CD4-positive, alpha-beta T cell treated with Interleukin-15 for 1 hour (primary cell): ENCODE measurements around the gene SNX3.

Experiments used
- DNase-seq: peaks from one replicate; pipeline ENCODE4 v3.0.0-alpha.2; 2020

The SNX3 gene

DNA sequence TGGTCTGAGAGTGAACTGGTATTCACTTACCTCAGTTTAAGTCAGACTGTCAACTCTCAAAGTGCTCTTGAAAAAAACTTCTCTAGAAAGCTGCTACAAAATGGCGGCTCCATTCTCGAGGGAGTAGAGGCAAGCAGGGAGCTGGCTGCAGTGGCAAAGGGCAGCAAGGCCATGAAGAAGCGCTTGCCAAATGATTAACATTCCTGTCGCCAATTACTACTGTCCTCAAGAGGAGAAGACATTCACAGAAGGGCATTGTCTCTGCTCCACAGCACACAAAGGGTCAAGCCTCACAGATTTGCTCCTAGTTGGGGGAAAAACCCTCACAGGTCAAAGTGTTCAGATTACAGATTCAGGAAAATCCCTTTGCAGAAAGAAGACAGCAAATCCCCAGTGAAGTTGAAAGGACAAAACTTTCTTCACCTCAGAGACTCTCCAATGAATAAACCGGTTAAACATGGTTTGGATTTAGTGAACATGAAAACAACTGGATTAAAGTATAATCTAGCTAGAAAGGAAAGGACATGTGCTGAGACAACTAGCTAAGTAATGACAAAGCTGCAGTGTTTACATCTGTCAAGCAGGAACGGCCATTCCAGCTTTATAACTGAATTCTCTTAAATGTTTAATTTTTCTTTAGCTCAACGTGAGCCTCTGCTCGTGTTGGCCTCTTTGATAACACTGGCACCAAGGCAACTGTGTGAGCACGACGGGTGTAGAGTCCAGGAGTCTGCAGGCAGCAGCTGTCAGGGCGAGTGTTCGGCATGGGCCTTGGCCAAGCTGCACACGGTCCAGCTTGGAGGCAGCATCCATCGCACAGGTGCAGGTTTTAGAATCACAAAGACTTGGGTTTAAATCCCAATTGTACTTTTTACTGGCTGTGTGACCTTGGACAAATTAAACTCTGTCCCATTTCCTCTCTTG, 57.4 kb downstream of the SNX3 start:
- no peak for DNase-seq

DNA sequence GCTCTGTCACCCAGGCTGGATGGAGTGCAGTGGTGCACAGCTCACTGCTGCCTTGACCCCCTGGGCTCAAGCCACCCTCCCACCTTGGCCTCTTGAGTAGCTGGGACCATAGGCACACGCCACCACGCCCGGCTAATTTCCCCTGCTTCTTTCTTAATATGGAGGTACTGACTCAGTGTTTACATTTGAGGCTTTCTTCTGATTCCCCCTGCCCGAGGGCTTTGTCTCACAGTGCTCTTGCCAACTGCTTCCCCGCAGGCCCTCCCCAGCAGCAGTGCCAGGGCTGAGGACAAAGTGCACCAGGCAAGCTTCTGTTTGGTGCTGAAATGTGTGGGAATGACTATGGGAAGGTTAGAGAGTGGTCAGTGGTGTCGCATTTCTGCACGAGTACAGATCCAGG, 60.2 kb downstream of the SNX3 start:
- no peak for DNase-seq

DNA sequence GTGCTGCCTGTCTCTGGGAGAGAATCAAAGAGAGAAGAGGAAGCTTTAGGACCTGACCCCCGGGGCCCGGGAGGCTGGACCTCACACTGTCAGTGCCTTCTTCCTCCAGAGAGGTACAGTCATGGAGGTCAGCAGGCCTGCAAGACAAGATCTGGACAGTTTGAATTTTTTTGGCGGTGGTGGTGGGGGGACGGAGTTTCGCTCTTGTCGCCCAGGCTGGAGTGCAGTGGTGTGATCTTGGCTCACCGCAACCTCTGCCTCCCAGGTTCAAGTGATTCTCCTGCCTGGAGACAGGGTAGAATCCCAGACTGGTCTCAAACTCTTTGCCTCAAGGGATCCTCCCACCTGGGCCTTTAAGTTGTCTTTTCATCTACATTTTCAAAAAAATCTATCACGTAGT, 60.7 kb downstream of the SNX3 start:
- no peak for DNase-seq

DNA sequence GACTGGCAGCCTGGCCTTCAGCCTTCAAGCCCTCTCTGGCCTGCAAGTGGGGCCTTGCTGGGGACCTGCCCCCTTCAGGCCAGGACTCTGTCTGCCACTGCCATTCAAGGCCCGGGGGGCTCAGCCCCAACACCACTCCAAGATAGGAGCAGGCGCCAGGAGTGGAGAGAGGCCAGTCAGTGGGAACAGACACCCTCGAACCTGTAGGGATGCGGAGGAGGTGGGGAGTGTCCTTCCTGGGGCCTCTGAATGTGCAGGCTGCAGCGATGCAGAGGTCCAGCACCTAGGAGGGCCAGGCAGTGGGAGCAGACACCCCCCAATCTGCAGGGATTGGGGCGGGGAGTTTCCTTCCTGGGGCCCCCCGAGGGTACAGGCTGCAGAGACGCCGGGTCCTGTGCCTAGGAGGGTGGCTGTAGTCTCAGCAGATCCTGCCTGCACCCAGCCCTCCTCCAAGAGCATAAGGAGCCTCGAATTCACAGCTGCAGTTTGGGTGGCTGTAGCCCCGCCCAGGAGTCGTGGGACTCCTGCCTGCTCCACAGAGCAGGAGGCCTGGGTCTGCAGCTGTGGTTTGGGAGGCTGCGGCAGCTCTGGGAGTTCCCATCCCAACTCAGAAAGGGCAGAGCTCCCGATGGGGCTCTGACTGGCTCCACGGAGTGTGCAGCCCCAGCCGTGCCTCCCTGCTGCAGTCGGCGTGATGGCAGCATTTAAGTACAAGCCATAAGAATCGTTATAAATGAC, 61.9 kb downstream of the SNX3 start:
- no peak for DNase-seq

DNA sequence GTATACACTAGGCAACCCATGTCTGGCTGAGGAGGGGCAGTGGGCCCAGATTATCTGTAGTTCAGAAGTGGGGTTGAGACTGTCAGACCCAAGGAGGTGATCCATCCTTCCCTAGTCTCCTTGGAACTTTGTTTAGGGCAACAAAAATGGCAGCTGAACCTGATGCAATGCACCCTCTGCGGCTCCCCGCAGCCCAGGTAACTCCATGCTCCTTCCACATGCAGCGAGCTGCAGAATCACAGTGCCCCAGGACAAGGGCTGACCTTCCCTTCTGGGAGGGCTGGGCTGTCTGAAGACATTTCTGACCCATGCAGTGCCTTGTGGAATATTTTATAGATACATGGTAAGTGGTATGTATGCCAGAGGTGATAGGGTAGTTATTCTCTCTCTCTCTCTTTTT, 65.6 kb downstream of the SNX3 start:
- DNase-seq: no peak

DNA sequence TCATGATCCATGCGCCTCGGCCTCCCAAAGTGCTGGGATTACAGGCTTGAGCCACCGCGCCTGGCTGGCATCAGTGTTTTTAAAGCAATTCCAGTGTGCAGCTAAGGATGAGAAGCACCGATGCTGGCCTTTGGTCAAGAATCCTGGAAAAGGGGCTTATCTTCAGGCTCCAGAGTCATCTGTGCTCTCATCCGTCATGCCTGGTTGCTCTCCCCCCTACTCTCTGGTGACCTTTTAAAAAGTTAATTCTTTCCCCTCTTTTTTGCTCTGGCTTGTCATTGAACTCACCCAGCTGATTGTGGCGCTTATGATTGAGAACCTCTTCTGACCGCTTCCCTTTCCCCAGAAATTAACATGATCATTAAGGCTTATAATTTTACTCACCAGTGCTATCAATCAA, 66.3 kb downstream of the SNX3 start:
- DNase-seq: no peak

DNA sequence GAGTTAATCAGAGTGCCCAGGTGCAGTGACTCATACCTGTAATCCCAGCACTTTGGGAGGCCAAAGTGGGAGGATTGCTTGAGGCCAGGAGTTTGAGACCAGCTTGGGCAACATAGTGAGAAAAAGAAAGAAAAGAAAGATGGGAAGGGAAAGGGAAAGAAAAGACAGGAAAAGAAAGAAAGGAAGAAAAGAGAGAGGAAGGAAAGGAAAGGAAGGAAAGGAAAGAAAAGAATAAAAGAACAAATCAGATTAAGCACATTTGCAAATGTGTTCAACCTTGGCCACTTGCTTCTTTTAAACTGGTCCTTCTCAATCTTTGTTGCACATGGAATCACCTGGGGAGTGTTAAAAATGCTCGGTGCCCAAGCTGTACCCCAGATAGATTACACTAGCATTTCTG, 67.0 kb downstream of the SNX3 start:
- DNase-seq: no peak

DNA sequence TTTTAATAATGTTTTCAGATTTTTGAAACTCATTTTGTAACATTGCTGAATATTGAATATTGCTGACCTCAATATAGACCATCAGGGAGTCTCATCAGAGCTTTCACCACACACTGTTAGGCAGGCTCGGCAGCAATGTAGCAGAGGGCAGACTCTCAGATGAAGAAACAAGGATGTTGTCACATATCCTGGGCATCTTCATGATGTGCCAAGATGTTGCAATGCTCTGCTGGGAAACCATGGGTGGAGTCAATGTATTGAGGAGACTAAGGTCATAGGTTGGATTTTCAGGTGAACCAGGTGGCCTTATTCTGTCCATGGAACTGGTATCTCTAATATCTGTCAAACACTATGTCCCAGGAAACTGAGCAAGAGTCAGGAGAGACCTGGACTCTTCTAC, 67.7 kb downstream of the SNX3 start:
- no peak for DNase-seq

DNA sequence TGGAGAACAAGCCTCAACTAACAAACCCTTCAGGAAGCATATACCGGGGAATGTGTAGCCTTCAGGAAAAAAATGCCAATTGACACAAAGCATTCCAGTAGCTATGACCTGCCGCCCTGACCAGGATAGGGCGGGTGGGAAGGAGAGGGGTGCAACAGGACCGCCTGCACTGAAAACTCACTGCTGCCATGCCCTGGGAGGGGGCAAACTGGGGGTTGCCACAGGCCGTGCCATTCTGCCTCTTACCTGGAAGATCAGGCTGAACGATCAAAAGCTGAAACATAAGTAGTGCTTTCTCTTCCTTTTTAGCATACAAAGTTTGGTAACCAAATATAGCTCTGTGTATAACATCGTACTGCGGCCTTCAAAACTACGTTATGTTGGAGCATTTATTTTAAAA, 73.3 kb downstream of the SNX3 start:
- no peak for DNase-seq

DNA sequence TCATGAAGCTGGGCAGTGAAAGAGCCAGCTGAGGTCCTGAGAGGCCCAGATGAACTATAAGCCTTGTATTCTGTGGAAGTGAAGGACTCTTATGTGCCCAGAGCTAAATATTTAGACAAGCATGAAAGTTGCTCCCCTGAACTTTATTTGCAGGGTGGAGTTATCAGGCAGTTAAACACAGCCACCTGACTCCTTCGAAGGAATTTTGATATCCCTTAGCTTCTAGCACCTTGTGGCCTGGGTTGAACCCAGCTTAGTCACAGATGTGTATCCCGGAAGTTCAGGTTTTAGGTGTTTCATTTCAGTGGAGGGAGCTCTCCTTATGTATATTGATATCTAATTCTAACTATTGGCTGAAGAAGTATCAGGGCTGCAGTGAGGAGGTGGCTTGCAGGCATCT, 74.6 kb downstream of the SNX3 start:
- no peak for DNase-seq

DNA sequence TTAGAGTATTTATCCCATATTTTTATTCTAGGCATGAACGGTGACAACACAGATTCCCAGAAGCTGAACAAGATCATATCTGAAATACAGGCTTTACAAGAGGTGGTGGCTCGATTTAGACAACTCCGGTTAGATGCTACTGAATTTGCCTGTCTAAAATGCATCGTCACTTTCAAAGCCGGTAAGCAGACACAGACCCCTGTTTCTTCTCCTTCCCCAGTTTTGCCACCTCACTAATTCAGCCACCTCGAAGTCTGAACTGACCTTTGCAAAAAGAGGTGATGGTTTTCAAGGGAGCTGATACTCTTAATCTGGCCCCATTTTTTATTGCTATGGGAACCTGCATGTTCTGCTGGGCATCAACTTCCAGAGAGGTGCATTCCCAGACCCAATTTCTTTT, 80.1 kb downstream of the SNX3 start:
- DNase-seq: no peak

DNA sequence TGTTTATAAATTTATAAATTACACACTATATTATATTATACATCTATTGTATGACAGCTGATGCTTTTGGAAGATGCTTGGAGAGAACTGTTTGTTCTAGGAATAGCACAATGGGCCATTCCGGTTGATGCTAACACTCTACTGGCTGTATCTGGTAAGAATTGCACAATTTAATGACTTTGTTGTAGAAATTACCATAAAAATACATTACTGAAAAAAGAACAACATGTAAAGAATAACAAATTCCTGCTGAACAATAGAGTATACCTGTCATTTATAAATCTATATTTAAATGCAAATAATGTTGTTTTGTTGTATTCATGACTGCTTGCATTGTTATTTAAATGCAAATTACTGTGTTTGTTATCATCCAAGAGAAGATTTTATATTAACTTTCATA, 80.6 kb downstream of the SNX3 start:
- no peak for DNase-seq

DNA sequence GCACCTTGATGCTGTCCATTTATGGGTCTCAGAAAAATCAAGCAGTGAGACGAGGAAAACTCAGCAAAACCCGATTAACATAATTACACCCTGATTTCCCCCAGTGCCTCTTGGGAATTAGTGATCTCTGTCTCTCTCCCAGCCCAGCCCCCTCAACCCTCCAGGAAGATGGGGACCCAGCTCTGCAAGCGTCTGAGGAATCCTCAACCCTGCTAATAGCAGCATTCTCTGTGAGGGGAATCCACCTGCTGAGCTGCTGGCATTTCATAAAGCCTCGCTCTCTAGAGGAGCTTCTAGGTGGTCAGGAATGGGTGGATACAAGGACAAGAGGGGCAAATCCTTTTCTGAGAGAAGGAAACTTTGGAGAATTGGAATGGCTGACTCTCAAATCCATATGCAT, 81.1 kb downstream of the SNX3 start:
- no peak for DNase-seq

DNA sequence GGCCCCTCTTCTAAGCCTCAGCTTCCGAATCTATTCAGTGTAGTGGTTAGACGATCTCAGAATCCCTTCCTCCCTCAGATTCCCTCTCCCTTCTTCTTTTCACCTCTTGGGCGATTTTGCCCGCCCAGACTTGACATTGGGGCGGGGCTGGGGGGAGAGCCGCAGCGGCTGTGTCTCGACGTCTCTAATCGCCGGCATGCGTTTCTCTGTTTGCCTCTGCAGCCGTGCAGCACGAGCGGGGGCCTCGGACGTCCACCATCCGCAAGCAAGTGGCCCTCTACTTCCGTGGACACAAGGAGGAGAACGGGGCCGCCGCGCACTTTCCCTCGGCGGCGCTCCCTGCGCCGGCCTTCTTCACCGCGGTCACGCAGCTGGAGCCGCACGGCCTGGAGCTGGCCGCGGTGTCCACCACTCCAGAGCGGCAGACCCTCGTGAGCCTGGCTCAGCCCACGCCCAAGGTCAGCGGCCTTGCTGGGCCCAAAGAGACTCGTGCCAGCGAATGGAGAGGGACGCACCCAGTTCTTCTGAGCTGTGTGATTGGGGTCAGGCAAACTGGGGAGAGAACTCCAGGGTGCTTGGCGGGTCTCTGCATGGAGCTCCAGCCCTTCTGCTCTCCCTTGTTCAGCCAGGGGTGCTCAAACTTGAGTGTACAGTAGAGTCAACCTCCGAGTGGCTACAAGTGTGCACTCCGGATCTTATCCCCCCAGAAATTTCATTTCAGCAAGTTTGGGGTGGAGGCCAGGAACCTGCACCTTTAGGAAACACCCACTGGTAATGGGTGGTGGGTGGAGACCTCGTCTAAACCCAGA, 84.4 kb downstream of the SNX3 start:
- no peak for DNase-seq

DNA sequence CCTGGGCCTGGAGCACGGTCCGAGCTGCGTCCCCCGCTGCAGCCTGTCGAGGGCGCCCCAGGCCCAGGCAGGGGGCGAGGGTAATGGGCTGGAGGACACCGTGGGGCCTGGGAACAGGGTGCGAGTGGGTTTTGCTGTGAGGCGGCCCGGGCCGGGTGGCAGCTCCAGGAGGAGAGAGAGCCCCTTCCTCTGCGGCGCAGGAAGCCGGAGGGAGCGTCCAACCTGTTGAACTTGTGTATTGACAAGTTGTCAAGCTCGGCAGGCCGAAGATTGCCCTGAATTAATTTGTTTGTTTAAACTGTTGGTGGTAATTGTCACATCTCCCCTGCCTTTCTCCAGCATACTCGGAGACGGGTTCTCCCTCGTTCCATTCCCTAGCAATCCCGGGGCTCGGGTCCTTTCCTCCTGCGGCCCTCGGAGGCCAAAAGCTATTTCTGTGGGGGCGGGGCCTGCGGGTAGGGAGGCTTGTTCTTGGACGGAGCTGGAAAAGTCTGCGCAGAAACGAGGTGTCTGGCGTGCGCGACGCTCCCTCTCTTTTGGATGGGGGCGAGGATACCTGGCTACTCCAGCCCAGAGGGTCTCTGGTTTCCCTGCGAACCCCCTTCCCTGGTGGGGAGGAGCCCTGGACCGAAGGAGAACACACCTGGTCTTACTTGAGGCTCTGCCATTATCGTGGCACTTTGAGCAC, 85.1 kb downstream of the SNX3 start:
- no peak for DNase-seq

DNA sequence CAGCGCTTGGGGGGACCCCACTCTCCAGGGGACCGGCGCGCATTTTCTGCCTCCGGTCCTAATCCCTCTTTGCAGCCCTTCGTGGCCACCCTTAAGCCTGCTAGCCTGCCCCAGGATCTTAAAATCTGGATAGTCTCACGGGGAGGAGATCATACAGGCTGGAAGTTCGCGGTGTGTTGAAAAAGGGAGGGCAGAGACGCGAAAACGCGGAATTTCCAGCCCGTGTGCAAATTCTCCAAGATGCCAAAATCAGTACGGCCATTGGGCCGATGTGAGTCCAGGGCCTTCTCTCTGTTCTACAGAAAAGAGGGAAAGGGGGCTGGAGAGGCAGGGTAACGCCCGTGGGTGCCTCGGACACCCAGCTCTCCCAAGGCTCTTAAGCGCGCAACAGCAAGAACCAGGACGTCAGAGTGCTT, 85.7 kb downstream of the SNX3 start:
- DNase-seq: no peak

DNA sequence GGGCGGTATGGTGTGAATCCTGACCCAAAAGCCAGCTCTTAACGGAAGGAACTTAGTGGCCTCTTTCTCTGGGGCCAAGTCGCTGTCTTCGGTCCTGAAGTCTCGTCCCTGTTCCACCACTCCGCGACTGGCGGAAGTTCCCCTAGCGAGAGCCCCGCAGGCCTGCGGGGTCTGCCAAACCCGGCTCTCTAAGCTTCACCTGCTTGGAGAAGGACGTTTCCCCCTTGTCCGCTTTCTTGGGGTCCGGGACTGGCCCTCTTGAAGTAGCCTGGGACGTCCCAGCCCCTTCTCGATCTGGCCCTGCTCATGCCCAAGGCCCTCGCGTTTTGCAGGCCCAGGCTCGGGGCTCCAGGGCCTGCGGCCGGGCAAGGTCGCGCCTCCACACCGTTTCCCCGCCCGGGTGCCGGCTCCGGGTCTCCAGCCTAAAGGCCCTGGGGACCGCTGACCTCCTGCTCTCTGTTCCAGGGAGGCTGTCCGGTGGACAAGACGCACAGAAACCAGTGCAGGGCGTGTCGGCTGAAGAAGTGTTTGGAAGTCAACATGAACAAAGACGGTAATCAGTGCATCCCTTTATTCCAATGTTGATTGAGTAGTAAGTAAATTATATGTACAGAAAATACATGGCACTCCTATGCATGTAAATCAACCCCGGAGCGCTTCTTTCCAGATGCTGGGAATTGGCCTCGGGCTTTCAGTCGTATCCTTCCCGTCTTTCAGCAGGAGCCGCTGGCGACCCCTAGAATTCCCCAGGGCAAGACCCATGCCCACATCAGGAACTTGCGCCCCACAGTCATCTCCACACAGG, 86.3 kb downstream of the SNX3 start:
- DNase-seq: no peak

DNA sequence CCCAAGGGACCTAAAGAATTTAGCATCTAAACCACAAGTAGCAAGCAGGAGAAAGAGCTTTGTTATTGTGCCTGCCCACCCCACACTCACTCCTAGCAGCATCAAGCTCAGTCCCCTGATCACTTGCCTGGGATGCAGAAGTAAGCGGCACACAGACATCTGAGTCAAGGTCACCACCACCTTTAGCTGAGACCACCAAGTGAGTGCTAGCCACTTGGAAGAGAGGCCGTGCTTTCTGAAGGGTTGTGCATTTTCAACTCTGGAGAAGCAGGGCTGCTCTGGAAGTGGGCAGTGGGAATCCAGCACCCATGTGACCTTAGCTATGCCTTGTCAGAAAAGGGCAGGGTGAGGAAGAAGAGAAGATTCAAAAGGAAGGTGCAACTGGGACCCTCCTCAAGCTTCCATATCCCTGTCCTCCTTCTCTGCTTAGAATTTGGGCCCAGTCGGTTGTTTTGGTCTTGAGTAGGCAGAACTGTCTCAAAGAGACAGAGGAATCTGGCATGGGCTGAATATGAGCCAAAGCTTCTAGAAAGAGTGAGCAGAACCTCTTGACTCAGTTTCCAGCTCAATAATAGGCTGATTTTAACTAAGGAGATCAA, 88.8 kb downstream of the SNX3 start:
- no peak for DNase-seq

DNA sequence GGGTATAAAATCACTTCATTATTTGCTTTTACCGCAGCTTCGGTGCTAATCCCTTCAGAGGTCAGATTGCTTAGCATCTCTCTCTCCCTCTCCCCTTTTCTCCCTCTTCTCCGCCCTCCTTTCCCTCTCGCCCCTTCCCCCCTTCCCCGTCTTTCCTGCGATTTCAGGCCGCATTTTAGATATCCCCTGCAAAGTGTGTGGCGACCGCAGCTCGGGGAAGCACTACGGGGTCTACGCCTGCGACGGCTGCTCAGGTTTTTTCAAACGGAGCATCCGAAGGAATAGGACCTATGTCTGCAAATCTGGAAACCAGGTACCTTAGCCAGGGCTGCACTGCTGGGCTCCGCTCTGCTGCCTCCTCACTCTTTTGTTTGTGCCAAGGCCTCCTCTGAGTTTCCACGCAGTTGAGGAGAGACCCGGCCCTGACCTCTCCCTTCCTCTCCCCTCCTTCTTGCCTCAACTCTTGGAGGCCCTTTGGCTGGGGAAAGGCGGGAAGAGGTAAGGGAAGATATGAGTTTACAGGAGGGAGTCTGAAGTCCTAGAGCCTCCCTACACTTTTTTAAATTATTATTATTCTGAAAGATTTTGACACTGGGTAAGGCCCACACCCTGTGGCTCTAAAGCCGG, 89.4 kb downstream of the SNX3 start:
- DNase-seq: no peak

DNA sequence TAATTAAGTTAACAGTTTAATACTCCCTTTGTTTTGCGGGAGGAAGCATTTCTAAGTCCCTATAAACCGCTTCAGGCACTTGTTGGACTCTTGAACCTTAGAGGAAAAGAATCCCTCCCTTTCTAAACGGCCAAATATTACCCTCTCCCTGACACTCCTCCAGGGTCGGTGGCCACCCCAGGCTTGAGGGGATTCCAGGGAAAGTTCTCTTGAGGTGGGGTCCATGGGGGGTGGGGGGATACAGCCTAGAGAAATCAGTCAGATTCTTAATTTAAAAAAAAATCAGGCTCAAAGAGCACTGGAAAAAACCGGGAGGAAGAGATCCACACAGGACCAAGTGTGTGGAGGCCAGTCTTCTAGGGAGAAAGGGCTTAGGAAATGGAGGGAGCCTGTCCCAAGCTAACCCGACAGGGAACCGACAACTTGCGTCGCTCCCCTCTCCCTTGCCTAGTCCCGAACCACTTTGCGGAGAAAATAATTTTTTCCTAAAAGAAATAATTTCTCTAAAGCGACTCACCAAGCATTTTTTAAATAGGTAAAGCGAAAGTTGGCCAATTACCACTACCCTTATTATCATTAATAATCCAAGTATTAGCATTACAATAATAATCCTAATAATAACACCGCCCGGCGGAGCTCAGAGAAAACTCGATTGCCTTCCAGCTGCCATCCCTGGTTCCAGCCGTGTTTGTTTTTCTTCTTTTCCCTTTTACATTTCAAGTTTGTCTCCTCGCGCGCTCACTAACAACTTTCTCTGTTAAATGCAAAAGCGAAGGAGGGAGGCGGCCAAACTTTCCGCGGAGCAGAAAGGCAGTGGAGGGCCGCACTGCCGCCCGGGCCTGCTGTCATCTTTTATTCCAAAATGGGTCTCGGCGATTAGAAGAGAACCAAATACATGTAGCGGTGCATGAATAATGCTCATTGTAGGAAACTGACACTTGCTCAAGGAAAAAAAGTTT, 90.2 kb downstream of the SNX3 start:
- DNase-seq: no peak
